T-cell (primary cell): ENCODE results near the gene AGTPBP1. TPM values are rescaled to one million over a fixed set of nuclear protein-coding genes. Genes with fewer than 3 reads are reported as not detected.

ENCODE experiments used
- ATAC-seq, 4 experiments: fragments of 200-7000 bp in 3 of 4; fragments of 150-1000 bp in 1 of 4; cut with Tn5 transposase; replicated peaks in 1 of 4; 1 replicate in 3 of 4; 2 replicates in 1 of 4; pipeline ENCODE4 v1.10.0; 2021; ENCODE audit warnings: moderate library complexity in 3 of 4, mild to moderate bottlenecking in 2 of 4, moderate number of reproducible peaks in 1 of 4
- CTCF ChIA-PET, 2 donors: fragments of 300-600 bp; sonication (Branson Sonifier 250); formaldehyde crosslinking; loops; one replicate each; lab custom pipeline; 2022; ENCODE audit warnings: antibody characterized with exemption in 2 of 2; lab: Charles Lee
- POLR2A ChIA-PET, 2 donors: fragments of 300-600 bp; sonication (Branson Sonifier 250); formaldehyde crosslinking; loops; one replicate each; lab custom pipeline; 2022; ENCODE audit warnings: antibody characterized with exemption in 2 of 2; lab: Charles Lee
- DNase-seq, 35 experiments: peaks; one replicate each; pipeline versions ENCODE4 v3.0.0 to v3.0.0-alpha.2; 2013 to 2023
- H3K27ac ChIP-seq: one replicate; pipeline ENCODE4 v1.5.1; 2013; ENCODE audit warnings: low read length
- H3K27me3 ChIP-seq, 2 experiments: replicated peaks in 1 of 2; 1 replicate in 1 of 2; 2 replicates in 1 of 2; pipeline versions ENCODE4 v1.6.1 to v1.7.0; 2013; ENCODE audit warnings: low read length in 1 of 2, mixed read lengths in 1 of 2; ENCODE audit not compliant: control insufficient read depth in 2 of 2, insufficient read depth in 2 of 2; ENCODE audit errors: extremely low read depth in 1 of 2
- H3K36me3 ChIP-seq, 2 donors: 1 replicate in 1 of 2; 2 replicates in 1 of 2; pipeline versions ENCODE4 v1.6.1 to v1.7.0; 2013; ENCODE audit warnings: low read length in 1 of 2; ENCODE audit not compliant: control insufficient read depth in 2 of 2, insufficient read depth in 1 of 2; ENCODE audit errors: extremely low read depth in 1 of 2
- H3K4me1 ChIP-seq, 2 experiments: 1 replicate in 1 of 2; 2 replicates in 1 of 2; pipeline versions ENCODE4 v1.6.1 to v1.7.0; 2013; ENCODE audit warnings: low read length in 2 of 2, mixed read lengths in 1 of 2; ENCODE audit not compliant: insufficient read depth in 2 of 2, control insufficient read depth in 1 of 2; ENCODE audit errors: extremely low read depth in 1 of 2
- H3K4me3 ChIP-seq, 2 donors: 1 replicate in 1 of 2; 2 replicates in 1 of 2; pipeline versions ENCODE4 v1.5.1 to v1.7.0; 2013; ENCODE audit warnings: mild to moderate bottlenecking in 2 of 2, low read length in 1 of 2, moderate library complexity in 1 of 2; ENCODE audit not compliant: control insufficient read depth in 1 of 2; ENCODE audit errors: extremely low read depth in 1 of 2
- H3K9me3 ChIP-seq: 2 replicates; pipeline ENCODE4 v1.7.0; 2013
- H3K27ac Mint-ChIP-seq, 2 donors: one replicate each; pipeline ENCODE4 v1.8.0; 2020 to 2021; ENCODE audit warnings: mild to moderate bottlenecking in 2 of 2, mixed read lengths in 2 of 2
- H3K27me3 Mint-ChIP-seq, 2 donors: one replicate each; pipeline ENCODE4 v1.8.0; 2021 to 2022; ENCODE audit warnings: mixed read lengths in 2 of 2
- H3K36me3 Mint-ChIP-seq: one replicate; pipeline ENCODE4 v1.8.0; 2021; ENCODE audit warnings: mixed read lengths
- H3K4me1 Mint-ChIP-seq, 3 donors: one replicate each; pipeline ENCODE4 v1.8.0; 2020 to 2022; ENCODE audit warnings: mixed read lengths in 3 of 3, mild to moderate bottlenecking in 1 of 3
- H3K4me3 Mint-ChIP-seq, 3 donors: one replicate each; pipeline ENCODE4 v1.8.0; 2020 to 2022; ENCODE audit warnings: mild to moderate bottlenecking in 3 of 3, mixed read lengths in 3 of 3, moderate library complexity in 3 of 3
- H3K9me3 Mint-ChIP-seq, 3 donors: one replicate each; pipeline ENCODE4 v1.8.0; 2020 to 2022; ENCODE audit warnings: mixed read lengths in 3 of 3
- WGBS: methylation state at CpG from one replicate; pipeline ENCODE4 v1.1.5; 2013; ENCODE audit warnings: missing lambda C conversion rate; ENCODE audit not compliant: insufficient coverage; 5-methylcytosine and 5-hydroxymethylcytosine counted together
- total RNA-seq, 35 experiments: library from RNA in 6 of 35; stranded (reverse) in 6 of 35; fragments of 120-200 nt in 1 of 35; gene quantifications; one replicate each; pipeline versions ENCODE4 v1.2.1 to v1.2.4 and lab custom pipeline; 2013 to 2026

Gene AGTPBP1
- total RNA-seq, 5 donors from 2014 or later (not counting 1 experiment from before 2014, with no cell fraction given) = 46.2 to 66.7 (median 52.2) TPM

DNA sequence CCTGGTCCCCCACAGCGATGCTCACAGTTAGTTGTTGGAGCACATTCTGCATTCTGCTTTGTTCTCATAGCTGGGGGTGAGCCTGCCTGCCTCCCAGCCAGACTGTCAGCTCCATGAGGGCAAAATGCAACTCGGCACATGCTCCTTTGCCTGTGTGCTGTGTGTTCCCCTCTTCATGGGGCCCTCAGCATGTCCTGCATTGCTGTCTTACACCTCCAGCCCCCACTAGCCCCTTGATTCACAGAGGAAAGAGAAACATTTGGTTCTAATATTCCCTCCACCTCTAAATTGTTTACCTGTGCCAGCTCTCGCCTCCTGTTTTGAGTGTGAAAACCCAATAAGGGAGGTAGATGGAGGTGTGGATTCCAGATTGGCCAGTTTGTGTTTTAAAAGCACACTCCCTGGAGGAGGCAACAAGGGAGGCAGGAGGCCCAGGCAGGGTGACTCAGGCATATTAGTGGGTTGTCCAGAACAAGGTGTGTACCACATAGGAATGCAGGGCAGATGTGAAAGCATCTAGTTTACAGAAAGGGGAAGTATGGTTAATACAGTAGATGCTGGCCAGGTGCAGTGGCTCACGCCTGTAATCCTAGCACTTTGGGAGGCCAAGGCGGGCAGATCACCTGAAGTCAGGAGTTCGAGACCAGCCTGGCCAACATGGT lies 224.6 kb downstream of the AGTPBP1 start:
- ChIA-PET POLR2A (no interaction called here), CTCF (no interaction called here)

DNA sequence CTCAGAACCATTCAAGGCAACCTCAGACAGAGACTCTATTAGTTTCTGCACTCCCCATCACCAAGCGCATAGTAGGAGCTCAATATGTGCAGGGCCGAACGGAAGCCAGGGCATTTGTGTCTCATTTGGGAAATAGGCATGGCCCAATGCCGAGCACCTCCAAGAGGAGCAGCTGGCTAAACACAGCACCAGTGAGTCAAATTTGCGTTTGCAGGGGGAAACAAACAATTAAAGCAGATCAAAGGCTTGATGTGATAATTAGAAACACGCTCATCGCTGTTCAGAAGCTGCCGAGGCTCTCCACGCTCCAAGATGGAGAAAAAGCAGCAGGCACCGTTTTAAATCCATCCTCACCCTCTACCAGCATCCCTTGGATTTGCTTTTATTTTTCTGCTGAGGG lies 225.3 kb downstream of the AGTPBP1 start:
- H3K9me3 ChIP-seq = no peaks in the 10 kb centered on the region
- DNase-seq (no peak), ATAC-seq (no peak)
- no peak overlapping the region for H3K4me3 ChIP-seq
- H3K27ac ChIP-seq = no peak overlapping the region
- peaks cover 0 to 7% of the 10 kb centered on the region in 2 experiments for H3K27me3 ChIP-seq
- H3K36me3 ChIP-seq = no peaks in the 10 kb centered on the region
- H3K27me3 Mint-ChIP-seq = peaks cover 24 to 27% of the 10 kb centered on the region in 2 donors
- no peaks in the 10 kb centered on the region for H3K36me3 Mint-ChIP-seq
- H3K4me1 Mint-ChIP-seq = no peaks in the 10 kb centered on the region
- no peaks in the 10 kb centered on the region for H3K4me1 ChIP-seq
- ChIA-PET POLR2A (no interaction called here), CTCF (no interaction called here)
- WGBS = 73% methylated on average over 3 of the region's 10 CpGs
- no peak overlapping the region for H3K27ac Mint-ChIP-seq
- no peak overlapping the region for H3K4me3 Mint-ChIP-seq
- H3K9me3 Mint-ChIP-seq = peaks cover 0 to 4% (median 0%) of the 10 kb centered on the region in 3 donors

More for the DNA sequence above, 224.6 kb downstream of the AGTPBP1 start:
- DNase-seq (no peak), ATAC-seq (no peak)
- H3K4me1 Mint-ChIP-seq = peaks cover under 1 to 2% (median under 1%) of the 10 kb centered on the region in 3 donors
- H3K27me3 Mint-ChIP-seq = peaks cover 28 to 30% of the 10 kb centered on the region in 2 donors
- H3K4me3 Mint-ChIP-seq = no peak overlapping the region
- H3K9me3 Mint-ChIP-seq = peaks cover 0 to 4% (median 0%) of the 10 kb centered on the region in 3 donors
- WGBS = 84% methylated on average over 5 of the region's 6 CpGs
- Histone ChIP-seq H3K27ac (no peak overlapping the region), H3K4me1 (no peaks in the 10 kb centered on the region), H3K9me3 (no peaks in the 10 kb centered on the region), H3K4me3 (no peak overlapping the region), H3K36me3 (no peaks in the 10 kb centered on the region), H3K27me3 (peaks cover 0 to 12% of the 10 kb centered on the region in 2 experiments)
- no peak overlapping the region for H3K27ac Mint-ChIP-seq
- H3K36me3 Mint-ChIP-seq = no peaks in the 10 kb centered on the region

DNA sequence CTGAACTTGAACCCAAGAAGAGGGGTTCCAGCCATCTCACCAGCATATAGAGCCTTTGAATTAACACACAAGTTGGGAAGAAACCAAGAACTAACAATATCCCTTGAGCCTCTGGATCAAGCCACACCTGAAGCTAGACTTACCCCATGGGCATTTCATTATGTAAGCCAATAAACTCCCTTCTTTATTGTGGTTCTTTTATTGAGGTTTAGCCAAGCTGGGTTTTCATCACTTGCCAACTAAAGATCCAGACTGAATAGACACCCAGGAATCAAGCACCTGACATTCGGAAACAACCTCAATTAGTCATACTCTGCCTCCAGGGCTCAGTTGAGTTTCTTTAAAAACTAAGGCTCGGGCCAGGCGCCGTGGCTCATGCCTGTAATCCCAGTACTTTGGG lies 226.7 kb downstream of the AGTPBP1 start:
- ATAC-seq (no peak), DNase-seq (no peak)
- no peaks in the 10 kb centered on the region for H3K4me1 ChIP-seq
- Mint-ChIP-seq H3K27me3 (peaks cover 17 to 24% of the 10 kb centered on the region in 2 donors), H3K9me3 (peaks cover 0 to 4% (median 0%) of the 10 kb centered on the region in 3 donors), H3K36me3 (no peaks in the 10 kb centered on the region), H3K4me1 (no peaks in the 10 kb centered on the region), H3K27ac (no peak overlapping the region), H3K4me3 (no peak overlapping the region)
- CTCF ChIA-PET = no interaction called here
- WGBS = 81% methylated on average over 3 of the region's 4 CpGs
- H3K27ac ChIP-seq = no peak overlapping the region
- no peaks in the 10 kb centered on the region for H3K9me3 ChIP-seq
- POLR2A ChIA-PET = no interaction called here
- peaks cover 0 to 17% of the 10 kb centered on the region in 2 experiments for H3K27me3 ChIP-seq
- no peaks in the 10 kb centered on the region for H3K36me3 ChIP-seq
- H3K4me3 ChIP-seq = no peak overlapping the region

DNA sequence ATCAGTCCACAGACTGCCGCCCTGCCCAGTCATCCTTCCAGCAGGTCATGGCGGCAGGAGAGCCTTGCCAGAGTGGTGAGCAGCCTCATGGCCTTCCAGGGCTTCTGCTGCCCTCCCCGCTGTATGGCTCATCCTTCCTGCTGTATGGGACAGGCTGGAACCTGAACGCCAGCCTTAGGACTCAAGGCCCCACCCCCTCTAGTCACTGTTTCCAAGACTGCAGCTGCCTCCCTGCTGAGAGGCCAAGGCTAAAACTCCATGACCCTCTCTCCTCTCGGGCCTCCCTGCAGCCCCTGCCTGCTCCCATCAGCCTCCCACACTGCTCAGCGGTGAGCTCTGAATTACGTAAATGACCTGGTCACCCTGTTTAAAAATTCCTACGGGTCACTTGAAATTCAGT lies 227.5 kb downstream of the AGTPBP1 start:
- peaks cover 0 to 4% (median 0%) of the 10 kb centered on the region in 3 donors for H3K9me3 Mint-ChIP-seq

DNA sequence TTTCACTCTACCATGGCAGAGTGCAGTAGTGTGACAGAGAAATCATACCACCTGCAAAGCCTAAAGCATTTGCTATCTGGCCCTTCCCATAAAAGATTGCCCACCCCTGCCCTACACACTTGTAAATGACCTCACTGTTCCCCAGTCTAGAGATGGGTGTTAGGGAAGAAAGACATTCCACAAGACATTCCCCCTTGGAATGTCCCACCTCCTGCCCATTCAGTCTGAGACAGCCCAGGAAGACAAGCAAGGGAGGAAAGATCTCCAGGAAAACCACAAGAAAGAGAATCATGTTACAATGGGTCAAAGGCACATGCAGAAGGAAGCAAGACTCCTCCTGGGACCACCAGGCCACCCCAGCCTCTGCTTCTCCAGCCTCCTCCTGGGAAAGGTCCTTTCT lies 230.0 kb downstream of the AGTPBP1 start:
- ChIA-PET CTCF (no interaction called here), POLR2A (no interaction called here)
- Histone ChIP-seq H3K36me3 (no peaks in the 10 kb centered on the region), H3K4me1 (no peaks in the 10 kb centered on the region), H3K4me3 (no peak overlapping the region), H3K27me3 (peaks cover 0 to 25% of the 10 kb centered on the region in 2 experiments), H3K9me3 (no peaks in the 10 kb centered on the region), H3K27ac (no peak overlapping the region)
- DNase-seq (no peak), ATAC-seq (no peak)
- Mint-ChIP-seq H3K27ac (no peak overlapping the region), H3K27me3 (peaks cover 9 to 18% of the 10 kb centered on the region in 2 donors), H3K4me3 (no peak overlapping the region), H3K9me3 (peaks cover 0 to 4% (median 0%) of the 10 kb centered on the region in 3 donors), H3K36me3 (no peaks in the 10 kb centered on the region), H3K4me1 (no peaks in the 10 kb centered on the region)

More for the DNA sequence above, 227.5 kb downstream of the AGTPBP1 start:
- Histone ChIP-seq H3K9me3 (no peaks in the 10 kb centered on the region), H3K4me1 (no peaks in the 10 kb centered on the region), H3K27me3 (peaks cover 0 to 17% of the 10 kb centered on the region in 2 experiments), H3K36me3 (no peaks in the 10 kb centered on the region), H3K27ac (no peak overlapping the region), H3K4me3 (no peak overlapping the region)
- ATAC-seq = no peak
- no peak overlapping the region for H3K4me3 Mint-ChIP-seq
- H3K36me3 Mint-ChIP-seq = no peaks in the 10 kb centered on the region
- ChIA-PET CTCF (no interaction called here), POLR2A (no interaction called here)
- H3K4me1 Mint-ChIP-seq = no peaks in the 10 kb centered on the region
- no peak for DNase-seq
- H3K27ac Mint-ChIP-seq = no peak overlapping the region
- peaks cover 10 to 19% of the 10 kb centered on the region in 2 donors for H3K27me3 Mint-ChIP-seq
- WGBS = 90% methylated on average over 8 of the region's 8 CpGs

DNA sequence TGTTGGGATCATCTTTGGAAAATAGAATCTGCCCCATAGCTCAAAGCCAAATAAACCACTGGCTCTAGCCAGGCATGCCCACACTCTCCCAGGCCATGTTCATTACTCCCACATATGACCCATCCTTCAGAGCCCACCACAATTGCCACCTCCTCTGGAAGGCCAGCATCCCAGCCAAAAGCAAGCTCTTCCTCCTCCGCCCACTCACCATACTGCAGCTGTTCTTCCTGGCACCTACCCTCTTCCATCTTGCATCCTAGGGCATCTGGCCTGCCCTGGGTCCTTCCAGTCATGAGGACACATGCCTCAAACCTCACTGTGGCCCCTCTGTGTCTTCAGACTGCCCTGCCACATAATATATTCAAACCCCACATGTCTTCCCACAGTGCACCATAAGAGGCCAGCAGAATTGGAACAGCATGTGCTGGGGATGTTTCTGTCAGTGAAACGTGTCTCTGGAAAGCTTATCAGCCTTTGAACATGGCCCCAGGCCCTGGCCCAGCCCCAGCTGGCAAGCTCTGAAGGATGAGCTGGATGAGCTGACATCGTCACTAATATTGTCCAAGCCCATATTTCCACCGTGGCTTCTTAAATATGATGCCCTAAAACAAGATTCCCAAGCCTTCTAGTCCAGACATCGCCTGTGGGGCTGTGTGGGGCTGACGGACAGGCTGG lies 230.8 kb downstream of the AGTPBP1 start:
- H3K9me3 Mint-ChIP-seq = peaks cover 0 to 4% (median 0%) of the 10 kb centered on the region in 3 donors
- peaks cover 9 to 16% of the 10 kb centered on the region in 2 donors for H3K27me3 Mint-ChIP-seq
- no peaks in the 10 kb centered on the region for H3K36me3 Mint-ChIP-seq
- Histone ChIP-seq H3K9me3 (no peaks in the 10 kb centered on the region), H3K27me3 (peaks cover 0 to 25% of the 10 kb centered on the region in 2 experiments), H3K4me3 (no peak overlapping the region), H3K4me1 (no peaks in the 10 kb centered on the region), H3K36me3 (no peaks in the 10 kb centered on the region), H3K27ac (no peak overlapping the region)
- H3K27ac Mint-ChIP-seq = no peak overlapping the region
- CTCF ChIA-PET = no interaction called here
- 63% methylated on average over 4 of the region's 6 CpGs for WGBS
- H3K4me1 Mint-ChIP-seq = no peaks in the 10 kb centered on the region
- DNase-seq (no peak), ATAC-seq (no peak)
- POLR2A ChIA-PET = no interaction called here
- H3K4me3 Mint-ChIP-seq = no peak overlapping the region
